Cardiac fibroblast (primary cell): ENCODE measurements around the gene AAR2.

Experiments
- DNase-seq, 2 donors: peaks; one replicate each; pipeline versions ENCODE4 v3.0.0 to v3.0.0-alpha.2; 2010; ENCODE audit warnings: low read depth in 2 of 2
- H3K4me3 ChIP-seq, 2 donors: replicated peaks in 1 of 2; 1 replicate in 1 of 2; 2 replicates in 1 of 2; pipeline ENCODE4 v1.5.1; 2011; ENCODE audit warnings: low read depth in 2 of 2, low read length in 2 of 2, mild to moderate bottlenecking in 2 of 2, moderate library complexity in 1 of 2
- TF ChIP-seq, protein P1 (sequence below): IDR thresholded peaks from one replicate; pipeline ENCODE4 v1.5.1; 2011; ENCODE audit warnings: low read depth, mild to moderate bottlenecking, low read length, inconsistent platforms

AAR2 gene

DNA sequence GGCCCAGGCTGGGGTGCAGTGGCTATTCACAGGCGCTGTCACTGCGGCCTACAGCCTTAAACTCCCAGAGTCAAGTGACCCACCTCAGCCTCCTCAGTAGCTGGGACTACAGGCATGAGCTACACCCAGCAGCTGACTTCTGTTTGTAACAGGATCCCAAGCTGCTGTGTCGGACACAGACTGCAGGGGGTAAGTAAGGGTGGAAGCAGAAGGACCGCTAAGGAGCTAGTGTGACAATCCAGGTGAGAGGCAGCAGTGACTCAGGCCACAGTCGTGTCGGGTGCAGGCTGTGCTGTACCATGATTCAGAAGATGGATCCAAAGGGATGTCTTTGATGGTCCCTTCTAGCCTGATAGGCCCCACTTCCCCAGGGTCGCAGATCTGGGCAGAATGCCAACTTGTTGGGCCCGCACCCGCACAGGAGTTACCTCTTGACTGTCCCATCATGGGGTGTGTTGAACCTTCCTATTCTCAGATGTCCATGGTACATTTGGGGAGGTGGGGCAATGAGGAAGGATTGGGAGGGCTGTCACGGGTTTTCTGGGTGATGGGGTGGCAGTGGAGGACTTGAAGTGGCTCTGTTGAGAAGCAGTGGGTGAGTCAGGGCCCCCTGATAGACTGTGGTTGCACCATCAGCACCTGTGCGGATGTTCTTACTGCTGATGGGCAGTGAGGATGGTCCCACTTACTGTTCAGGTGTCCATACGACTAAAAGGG, 25.3 kb downstream of the AAR2 start:
- H3K4me3 ChIP-seq, result no peak overlapping the region
- TF ChIP-seq, protein P1, sequence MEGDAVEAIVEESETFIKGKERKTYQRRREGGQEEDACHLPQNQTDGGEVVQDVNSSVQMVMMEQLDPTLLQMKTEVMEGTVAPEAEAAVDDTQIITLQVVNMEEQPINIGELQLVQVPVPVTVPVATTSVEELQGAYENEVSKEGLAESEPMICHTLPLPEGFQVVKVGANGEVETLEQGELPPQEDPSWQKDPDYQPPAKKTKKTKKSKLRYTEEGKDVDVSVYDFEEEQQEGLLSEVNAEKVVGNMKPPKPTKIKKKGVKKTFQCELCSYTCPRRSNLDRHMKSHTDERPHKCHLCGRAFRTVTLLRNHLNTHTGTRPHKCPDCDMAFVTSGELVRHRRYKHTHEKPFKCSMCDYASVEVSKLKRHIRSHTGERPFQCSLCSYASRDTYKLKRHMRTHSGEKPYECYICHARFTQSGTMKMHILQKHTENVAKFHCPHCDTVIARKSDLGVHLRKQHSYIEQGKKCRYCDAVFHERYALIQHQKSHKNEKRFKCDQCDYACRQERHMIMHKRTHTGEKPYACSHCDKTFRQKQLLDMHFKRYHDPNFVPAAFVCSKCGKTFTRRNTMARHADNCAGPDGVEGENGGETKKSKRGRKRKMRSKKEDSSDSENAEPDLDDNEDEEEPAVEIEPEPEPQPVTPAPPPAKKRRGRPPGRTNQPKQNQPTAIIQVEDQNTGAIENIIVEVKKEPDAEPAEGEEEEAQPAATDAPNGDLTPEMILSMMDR, result no peak
- DNase-seq, result no peak

DNA sequence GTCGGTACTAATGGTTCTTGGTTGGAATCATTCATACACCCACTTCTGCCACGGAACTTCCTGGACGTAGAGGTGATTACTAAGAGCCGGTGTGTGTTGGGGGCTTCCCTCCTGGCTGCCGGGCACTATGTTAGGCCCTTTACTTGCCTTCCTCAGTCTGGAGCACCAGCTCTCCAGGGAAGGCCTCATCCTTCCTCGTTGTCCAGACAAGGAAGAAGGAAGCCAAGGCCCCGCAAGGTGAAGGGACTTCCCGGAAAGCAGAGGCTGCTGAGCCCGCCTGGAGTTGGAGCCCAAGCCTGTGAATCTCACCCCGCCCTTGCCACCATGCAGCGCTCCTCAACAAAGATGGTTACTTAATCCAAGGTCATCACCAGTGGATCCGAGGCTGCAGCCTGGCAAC, 26.2 kb downstream of the AAR2 start:
- DNase-seq, result no peak
- H3K4me3 ChIP-seq, result no peak overlapping the region

DNA sequence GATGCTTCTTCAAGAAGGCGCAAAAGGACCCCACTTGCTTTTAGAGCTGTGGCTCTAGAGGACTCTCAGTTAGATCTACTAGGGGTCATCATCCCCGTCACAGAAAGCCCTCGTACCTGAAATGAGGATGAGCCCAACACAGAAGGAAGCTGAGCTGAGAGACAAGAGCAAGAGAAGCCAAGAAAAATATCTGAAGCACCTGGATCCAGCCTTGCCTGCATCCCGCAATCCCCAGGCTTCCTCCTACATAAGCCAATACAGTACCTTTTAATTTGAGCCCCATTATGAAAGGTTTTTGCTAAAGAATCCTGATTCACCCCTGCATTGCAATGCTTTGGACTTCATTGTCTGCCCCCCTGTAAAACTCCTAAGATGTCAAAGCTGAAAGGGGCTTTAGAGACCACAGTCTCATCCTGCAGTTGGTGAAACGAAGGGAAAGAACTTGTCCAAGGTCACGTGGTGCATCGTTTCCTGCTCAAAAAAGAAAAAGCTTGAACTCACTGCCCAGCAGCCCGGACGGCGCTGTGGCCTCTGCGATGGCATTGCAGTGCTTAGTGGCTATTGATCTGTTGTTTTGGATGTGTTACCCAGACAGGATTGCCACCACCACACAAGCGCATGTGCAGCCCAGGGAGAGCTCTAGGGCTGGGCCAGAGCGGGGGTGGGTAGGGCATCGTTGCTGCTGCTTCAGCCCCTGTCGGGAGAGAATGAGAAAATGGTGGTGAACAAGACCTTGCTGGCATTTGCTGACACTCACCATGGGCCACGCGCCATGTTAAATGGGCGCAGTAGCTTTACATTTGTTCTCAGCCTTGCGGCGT, 28.4 kb downstream of the AAR2 start:
- no peak for DNase-seq
- no peak overlapping the region for H3K4me3 ChIP-seq
- TF ChIP-seq, protein P1, result no peak

More for the DNA sequence above, 26.2 kb downstream of the AAR2 start:
- TF ChIP-seq, protein P1, result no peak

DNA sequence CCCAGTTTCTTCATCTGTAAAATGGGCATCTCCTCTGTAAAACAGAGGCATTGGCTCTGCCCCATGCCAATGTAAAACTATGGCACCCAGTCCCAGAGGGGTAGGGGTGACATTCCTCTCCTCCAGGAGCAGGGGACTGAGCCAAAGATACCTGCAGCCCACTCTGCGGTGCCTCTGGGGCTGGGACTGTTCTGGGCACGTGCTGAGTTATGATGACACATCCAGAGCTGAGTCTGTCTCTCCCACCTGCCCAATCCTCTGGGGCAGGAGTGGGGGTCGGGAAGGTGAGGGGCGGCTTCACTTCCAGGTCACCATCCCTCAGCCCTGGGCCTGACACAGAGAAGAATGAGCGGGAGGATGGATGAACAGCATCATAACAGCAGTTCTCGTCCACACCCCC, 29.9 kb downstream of the AAR2 start:
- TF ChIP-seq, protein P1, result no peak
- no peak overlapping the region for H3K4me3 ChIP-seq
- DNase-seq, result no peak

DNA sequence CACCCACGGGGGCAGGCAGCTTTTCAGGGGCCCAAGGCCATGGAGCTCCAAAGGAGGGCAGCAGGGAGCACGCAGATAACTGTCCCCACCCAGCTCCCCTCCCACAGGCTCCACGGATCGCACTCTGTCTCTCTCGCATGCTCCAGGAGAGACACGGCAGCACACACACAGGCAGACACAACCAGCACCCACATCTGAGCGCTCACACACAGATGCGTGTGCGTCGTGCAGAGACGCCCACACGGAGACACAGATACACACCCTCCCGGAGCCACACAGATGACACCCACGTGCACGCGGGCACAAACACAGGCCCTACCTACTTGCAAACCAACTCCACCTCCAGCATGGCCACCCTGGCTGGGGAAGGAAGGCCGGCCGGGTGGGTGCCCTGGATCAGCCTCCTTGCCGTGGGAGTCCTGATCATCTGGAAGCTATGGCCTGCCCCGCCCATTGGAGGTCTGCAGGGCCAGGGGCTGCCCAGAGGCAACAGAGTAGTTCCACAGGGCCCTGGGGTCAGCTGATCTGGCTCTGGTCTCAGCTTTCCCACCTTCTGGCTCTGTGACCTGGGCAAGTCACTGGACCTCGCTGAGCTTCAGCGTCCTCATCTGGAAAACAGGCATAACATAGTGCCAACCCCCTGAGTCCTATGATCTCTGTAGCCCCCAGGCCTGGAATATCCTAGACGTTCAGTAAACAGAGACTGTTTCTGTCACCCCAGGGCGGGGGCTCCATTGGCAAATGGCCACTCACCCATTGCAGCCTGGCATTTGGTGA, 31.5 kb downstream of the AAR2 start:
- H3K4me3 ChIP-seq, result no peak overlapping the region
- no peak for DNase-seq
- TF ChIP-seq, protein P1, result no peak

DNA sequence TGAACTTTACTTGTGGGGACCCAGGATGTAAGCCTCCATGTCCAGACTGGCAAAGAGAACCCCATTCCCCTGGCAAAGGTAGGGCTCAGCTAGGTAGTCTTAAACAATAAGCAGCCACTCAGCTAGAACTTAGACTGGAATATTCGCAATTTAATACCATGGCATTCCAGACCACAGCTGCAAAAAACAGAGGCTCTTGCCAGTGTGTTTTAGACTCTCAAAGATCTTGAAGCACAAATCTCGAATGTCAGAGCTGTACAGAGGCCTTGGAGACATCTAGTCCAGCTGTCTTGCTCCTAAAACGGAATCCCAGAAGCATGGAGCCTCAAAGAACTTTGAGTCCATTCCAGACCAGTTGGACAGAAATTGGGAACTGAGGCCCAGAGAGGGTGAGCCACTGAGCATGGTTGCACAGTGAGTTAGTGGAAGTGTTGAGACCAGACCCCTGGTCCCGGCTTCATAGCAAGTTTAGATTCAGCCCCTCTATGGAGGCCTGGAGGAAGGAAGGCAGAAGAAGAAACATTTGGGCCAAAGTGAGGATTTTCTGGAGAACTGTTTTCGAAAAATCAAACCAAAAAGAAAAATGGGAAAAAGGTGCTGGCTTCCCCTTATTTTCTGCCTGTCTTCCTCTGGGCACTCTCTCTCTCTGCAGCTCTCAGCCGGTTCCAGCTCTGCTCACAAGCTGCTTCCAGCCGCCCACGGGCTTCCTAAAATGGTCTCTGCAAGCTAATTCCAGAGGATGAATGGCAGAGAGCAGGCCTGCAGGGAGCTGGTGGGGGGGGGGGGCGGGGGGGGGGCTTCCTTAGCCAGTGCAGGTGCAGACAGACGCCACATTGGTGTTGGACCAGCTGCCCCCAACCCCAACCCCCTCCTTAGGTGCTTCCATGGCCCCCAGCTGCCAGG, 32.4 kb downstream of the AAR2 start:
- no peak for DNase-seq
- H3K4me3 ChIP-seq, result no peak overlapping the region
- TF ChIP-seq, protein P1, result no peak
